ENCODE results near the gene ANKRD31. TPM values are rescaled to one million over a fixed set of nuclear protein-coding genes. Genes with fewer than 3 reads are reported as not detected.

The ANKRD31 gene
- total RNA-seq, 1 experiment from 2014 or later = 0.30 TPM

GRCh38 chr5:75044406-75044805, 192.3 kb downstream of the ANKRD31 start (continued):
- TF ChIP-seq MAX (IDR thresholded peaks at IDR 0.05) = peak; percentile 54; the same call in 1 of the 2 replicates

- Histone ChIP-seq H3K27ac (ENCODE audit: low read depth, low read length) (no peak overlapping the region), H3K9me3 (ENCODE audit: control insufficient read depth in 1 of 2, insufficient read depth in 1 of 2, low read depth in 1 of 2, low read length in 2 of 2) (no peaks in the 10 kb centered on the region), H3K36me3 (ENCODE audit: control insufficient read depth in 1 of 2, insufficient read depth in 2 of 2, low read length in 2 of 2) (no peaks in the 10 kb centered on the region), H3K4me2 (ENCODE audit: low read length) (peak overlapping the region; percentile 49), H3K79me2 (ENCODE audit: insufficient read depth, low read length) (no peaks in the 10 kb centered on the region), H2AFZ (ENCODE audit: low read depth, low read length, poor library complexity, severe bottlenecking) (peak overlapping the region; percentile 17), H4K20me1 (ENCODE audit: insufficient read depth) (no peaks in the 10 kb centered on the region), H3K4me1 (ENCODE audit: control insufficient read depth in 1 of 2, insufficient read depth in 2 of 2, low read length in 2 of 2) (peaks cover 9 to 18% of the 10 kb centered on the region in 2 experiments; a peak in 3 of 4 replicates), H3K27me3 (ENCODE audit: insufficient read depth, low read length) (no peaks in the 10 kb centered on the region), H3K9ac (ENCODE audit: low read length) (no peak overlapping the region), H3K4me3 (replicated peaks in 1 of 2; ENCODE audit: low read depth in 1 of 2, low read length in 2 of 2) (no peak overlapping the region), H3K9me2 (ENCODE audit: insufficient read depth) (no peaks in the 10 kb centered on the region)
- no TSS peak for BruUV-seq (replicated peaks)
- intact Hi-C loops (cut with micrococcal nuclease) = no loop called here
- no peak for DNase-seq (ENCODE audit: low read depth, low spot score)
- no peak for ATAC-seq
- CTCF ChIA-PET = interaction anchor here (1.0 kb wide), 1 partner anchor 108 kb away, joined by 3 read pairs; no protein-coding TSS in a partner anchor
- POLR2A ChIA-PET = no interaction called here
- TF ChIP-seq CEBPB (IDR thresholded peaks at IDR 0.05; ENCODE audit: low read depth) = no peak
- no peak for TF ChIP-seq ZBTB33 (IDR thresholded peaks at IDR 0.05; ENCODE audit: extremely low read depth, insufficient replicate concordance, low read length)
- no peak for TF ChIP-seq SP1 (IDR thresholded peaks at IDR 0.05; ENCODE audit: low read depth)
- TF ChIP-seq EZH2 (IDR thresholded peaks at IDR 0.05) = no peak
- no peak for TF ChIP-seq ATF3 (IDR thresholded peaks at IDR 0.05)
- TF ChIP-seq EGR1 (IDR thresholded peaks at IDR 0.05; ENCODE audit: low read depth) = no peak
- no peak for TF ChIP-seq CBX3 (IDR thresholded peaks at IDR 0.05; ENCODE audit: low read depth)
- RAD21 ChIA-PET (ENCODE audit: low non-redundant PET in 1 of 2, low total read pairs in 2 of 2, uncharacterized antibody in 2 of 2, unreplicated experiment in 2 of 2) = no interaction called here
Measured at GRCh38 chr5:75043633-75044264, 192.9 kb downstream of the ANKRD31 start.

All from HCT116 (cell line).